GM21737 (cell line): ENCODE data around the gene AIF1L.

Experiments
- ATAC-seq: cut with Tn5 transposase; IDR thresholded peaks from one replicate; pipeline ENCODE4 v1.9.1; 2021; ENCODE audit warnings: mild to moderate bottlenecking, moderate library complexity; ENCODE audit not compliant: unreplicated experiment

The AIF1L gene

GRCh38 chr9:131076347-131077195 is 19.8 kb upstream of the AIF1L start:
- no peak for ATAC-seq

- ATAC-seq, result no peak
Measured at GRCh38 chr9:131078427-131079366, 17.6 kb upstream of the AIF1L start.

- ATAC-seq, result no peak
Measured at GRCh38 chr9:131080589-131080988, 15.7 kb upstream of the AIF1L start.

GRCh38 chr9:131081868-131082267 is 14.5 kb upstream of the AIF1L start:
- no peak for ATAC-seq

- ATAC-seq, result no peak
Measured at GRCh38 chr9:131082774-131083512, 13.4 kb upstream of the AIF1L start.

GRCh38 chr9:131084661-131085369 is 11.5 kb upstream of the AIF1L start:
- no peak for ATAC-seq

- ATAC-seq, result no peak
Measured at GRCh38 chr9:131085370-131086122, 10.8 kb upstream of the AIF1L start.

GRCh38 chr9:131087354-131087893 is 8.9 kb upstream of the AIF1L start:
- no peak for ATAC-seq

- ATAC-seq, result no peak
Measured at GRCh38 chr9:131090025-131090787, 6.1 kb upstream of the AIF1L start.

GRCh38 chr9:131091352-131091992 is 4.9 kb upstream of the AIF1L start:
- ATAC-seq, result no peak

GRCh38 chr9:131092030-131092429 is 4.3 kb upstream of the AIF1L start:
- no peak for ATAC-seq

- ATAC-seq, result no peak
Measured at GRCh38 chr9:131092548-131093440, 3.5 kb upstream of the AIF1L start.

- ATAC-seq, result no peak
Measured at GRCh38 chr9:131094015-131094414, 2.3 kb upstream of the AIF1L start.

- ATAC-seq, result no peak
Measured at GRCh38 chr9:131094622-131095021, 1.7 kb upstream of the AIF1L start.

GRCh38 chr9:131095666-131096268 is 564 bp upstream of the AIF1L start:
- ATAC-seq, result no peak

GRCh38 chr9:131097126-131097947 is 1.0 kb downstream of the AIF1L start:
- ATAC-seq, result no peak
